HG03457 (cell line): ENCODE results near the gene SIX3.

ENCODE experiments used
- ATAC-seq: cut with Tn5 transposase; IDR thresholded peaks from one replicate; pipeline ENCODE4 v1.9.1; 2021; ENCODE audit warnings: moderate number of reproducible peaks; ENCODE audit not compliant: unreplicated experiment

Gene SIX3

DNA sequence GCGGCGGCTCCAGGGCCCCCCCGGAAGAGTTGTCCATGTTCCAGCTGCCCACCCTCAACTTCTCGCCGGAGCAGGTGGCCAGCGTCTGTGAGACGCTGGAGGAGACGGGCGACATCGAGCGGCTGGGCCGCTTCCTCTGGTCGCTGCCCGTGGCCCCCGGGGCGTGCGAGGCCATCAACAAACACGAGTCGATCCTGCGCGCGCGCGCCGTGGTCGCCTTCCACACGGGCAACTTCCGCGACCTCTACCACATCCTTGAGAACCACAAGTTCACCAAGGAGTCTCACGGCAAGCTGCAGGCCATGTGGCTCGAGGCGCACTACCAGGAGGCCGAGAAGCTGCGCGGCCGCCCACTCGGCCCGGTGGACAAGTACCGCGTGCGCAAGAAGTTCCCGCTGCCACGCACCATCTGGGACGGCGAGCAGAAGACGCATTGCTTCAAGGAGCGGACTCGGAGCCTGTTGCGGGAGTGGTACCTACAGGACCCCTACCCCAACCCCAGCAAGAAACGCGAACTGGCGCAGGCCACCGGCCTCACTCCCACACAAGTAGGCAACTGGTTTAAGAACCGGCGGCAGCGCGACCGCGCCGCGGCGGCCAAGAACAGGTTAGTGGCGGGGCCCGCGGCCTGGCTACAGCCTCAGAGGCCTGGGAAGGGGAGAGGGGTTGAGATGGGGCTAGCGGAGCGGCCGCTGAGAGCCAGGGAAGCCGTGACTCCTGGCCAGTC is 965 bp downstream of the SIX3 start:
- no peak for ATAC-seq

DNA sequence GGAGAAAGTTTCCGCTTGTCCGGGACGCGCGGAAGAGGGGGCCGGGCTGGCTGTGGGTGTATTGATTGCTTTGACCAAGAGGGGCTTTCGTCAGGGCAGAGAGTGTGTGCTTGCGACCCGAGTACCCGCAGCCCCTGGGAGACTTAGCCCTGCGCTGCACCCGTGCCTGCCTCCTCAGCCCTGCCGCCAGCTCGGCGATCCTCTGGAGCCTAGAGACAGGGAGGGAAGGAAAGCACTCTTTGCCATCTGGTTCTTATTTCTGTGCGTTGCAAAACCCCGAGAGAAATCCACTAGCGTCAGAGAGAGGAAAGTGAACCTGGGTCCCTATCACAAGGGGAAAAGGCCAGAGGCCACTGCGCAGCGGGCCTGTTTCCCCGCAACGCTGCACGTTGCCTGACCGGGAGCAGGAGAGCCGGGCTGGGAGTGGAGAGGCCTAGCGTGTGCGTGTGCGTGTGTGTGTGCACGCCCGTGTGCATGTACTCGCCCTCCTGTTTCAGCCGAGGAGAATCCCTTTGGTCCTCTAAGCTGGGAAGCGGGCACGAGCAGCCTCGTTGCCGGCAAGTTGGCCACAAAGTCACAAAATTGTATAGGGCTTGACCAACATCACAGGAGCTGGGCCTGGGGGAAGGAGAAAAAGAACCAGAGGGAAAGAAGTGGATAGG is 1.7 kb downstream of the SIX3 start:
- no peak for ATAC-seq

GRCh38 chr2:44943693-44944101 is 2.2 kb downstream of the SIX3 start:
- no peak for ATAC-seq

DNA sequence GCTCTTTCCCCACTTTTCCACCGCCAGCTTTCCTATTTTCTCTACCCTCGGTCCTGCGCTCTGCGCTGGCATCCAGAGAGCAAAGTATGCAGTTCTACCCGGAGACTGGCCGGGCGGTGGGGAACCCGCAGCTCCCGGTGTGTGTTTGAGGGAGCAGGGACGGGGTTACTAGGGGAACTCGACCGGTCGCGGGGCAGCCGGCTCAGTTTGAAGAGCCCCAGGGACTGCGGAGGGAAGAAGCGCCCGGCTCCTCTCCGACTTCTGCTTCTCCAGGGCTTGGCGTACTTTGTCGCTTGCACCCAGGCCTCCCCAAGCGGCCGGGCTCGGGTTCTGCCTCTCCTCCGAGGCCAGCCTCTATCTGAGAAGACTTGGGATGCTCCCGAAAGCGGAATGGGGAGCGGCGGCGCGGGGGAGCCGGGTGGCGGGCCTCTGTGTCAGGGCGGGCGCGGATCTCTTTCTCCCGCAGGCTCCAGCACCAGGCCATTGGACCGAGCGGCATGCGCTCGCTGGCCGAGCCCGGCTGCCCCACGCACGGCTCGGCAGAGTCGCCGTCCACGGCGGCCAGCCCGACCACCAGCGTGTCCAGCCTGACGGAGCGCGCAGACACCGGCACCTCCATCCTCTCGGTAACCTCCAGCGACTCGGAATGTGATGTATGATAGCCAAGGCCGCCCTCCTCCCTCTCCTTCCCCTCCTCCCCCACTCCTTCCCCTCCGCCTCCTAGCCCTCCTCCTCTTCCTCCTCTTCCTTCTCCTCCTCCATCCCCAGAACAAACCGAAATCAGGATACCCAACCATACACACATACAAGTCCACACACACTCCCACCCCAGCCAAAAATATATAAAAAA is 2.8 kb downstream of the SIX3 start:
- ATAC-seq: no peak

- ATAC-seq: no peak
These were observed 3.6 kb downstream of the SIX3 start for GRCh38 chr2:44944952-44945612.

DNA sequence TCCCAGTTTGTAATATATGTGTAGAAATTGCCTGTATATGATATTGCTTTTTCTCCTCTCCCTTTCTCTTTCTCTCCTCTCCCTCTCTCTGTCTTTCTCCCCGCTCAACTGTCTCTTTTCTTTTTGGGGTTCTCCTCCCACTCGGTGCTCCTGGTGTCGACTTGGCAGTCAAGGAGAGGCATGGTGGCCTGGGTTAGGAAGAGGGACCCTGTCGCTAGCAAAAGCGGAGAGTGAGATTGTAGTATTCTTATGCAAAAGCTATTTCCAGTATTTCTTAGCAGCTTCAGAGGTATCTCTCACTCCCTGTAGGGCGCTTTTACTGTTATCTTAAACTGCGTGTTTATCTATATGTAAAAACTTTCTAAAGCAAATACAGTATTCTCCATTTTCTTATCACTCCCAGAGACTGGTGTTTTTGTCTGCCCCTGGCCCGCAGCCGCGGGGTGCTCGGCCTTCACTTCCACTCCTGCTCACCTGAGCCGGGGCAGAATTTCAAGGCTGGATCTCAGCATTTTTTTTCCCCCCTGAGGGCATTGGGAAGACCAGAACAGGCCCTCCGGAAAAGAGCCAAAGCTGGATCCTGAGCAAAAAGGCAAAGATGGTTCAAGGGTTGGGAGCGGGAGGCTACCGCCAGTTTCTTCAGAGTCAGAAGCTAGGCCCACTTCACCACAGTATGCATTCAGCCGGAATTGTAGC is 4.3 kb downstream of the SIX3 start:
- no peak for ATAC-seq

- no peak for ATAC-seq
These were observed 5.0 kb downstream of the SIX3 start for GRCh38 chr2:44946372-44947027.

DNA sequence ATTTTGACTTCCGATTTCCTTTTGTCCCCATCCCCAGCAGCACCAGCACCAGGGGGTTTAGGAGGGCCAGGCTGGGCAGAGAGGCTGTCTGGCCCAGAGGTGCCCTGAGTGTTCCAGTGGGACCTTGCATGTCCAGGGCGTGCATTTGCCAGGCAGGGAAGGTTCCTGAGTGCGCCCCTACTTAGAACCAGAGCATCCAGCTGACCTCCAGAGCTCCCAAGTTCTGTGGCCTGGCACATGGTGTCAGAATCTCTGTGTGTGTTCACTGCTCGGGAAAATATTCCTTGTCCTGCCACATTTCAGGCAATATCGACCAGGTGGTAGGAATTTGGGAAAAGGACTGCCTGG is 5.5 kb downstream of the SIX3 start:
- ATAC-seq: no peak

DNA sequence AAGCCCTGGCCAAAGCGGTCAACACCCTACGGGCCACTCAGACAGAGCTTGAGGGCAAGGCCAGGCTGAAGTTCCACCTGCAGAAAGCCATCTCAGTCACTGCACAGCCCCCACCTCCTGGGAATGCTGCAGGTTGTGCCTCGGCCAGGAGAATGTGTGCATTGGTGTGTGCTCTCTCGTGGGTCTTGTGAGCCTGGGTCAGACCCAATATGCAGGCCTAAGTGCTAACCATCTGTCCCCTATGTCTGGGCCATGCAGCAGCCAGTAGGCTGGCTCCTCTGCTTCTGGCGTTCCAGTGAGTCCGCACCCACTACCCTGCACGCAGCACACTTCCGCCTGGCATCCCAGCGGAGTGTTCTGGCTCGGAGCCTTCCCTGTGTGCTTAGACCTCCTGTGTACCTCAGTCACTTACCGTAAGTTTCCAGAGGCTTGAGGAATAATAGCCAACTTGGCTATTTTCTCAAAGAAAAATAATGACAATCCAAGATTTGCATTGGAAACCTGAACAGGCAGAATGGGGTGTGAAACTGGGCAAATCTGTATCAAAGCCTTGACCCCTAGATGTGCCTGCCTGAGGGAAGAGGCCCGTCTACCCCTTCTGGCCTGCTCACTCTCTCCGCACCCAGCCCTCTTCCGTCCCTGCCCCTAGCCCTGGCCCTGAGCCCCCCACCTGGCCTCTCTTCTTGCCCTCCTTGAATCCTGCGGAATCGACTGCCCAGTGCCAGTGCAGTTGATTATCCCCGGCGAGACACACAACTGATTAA is 7.2 kb downstream of the SIX3 start:
- ATAC-seq: no peak

GRCh38 chr2:44949329-44950151 is 8.0 kb downstream of the SIX3 start:
- no peak for ATAC-seq

- no peak for ATAC-seq
These were observed 9.1 kb downstream of the SIX3 start for GRCh38 chr2:44950646-44951045.

DNA sequence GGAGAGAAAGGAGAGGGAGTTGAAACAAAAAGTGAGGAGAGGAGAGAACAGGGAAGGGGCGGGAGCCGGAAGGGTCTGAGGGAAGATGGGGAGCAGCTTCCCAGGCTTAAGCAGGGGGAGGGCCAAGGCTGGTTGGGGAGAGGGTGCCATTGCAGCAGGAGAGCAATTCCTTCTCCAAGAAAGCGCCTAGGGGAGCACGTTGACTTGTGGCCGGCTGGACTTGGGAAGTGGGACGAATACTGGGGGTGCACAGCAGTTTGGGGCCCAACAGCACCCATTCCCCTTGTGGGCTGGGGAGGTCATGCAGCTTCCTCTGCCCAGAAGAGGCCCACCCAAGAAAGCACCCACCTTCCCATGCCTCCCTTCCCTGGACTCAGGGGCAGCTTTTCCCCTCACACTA is 9.6 kb downstream of the SIX3 start:
- no peak for ATAC-seq

DNA sequence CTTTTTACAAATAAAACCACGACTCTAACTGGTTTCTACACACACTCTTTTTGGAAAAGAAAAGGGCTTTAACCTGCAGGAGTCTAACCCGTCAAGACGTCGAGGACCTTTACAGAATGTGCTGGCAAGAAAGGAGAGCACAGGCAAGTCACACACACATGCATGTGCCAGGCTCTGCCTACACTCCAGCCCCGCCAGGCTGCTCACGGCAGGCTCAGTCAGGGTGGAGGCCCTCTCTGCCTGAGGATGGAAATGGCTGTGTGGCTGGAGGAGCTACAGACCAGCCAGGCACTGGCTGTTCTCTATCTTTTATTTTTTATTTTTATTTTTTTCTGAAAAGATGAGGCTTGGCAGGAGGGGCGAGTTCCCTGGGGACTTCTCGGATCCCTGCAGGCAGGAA is 10.2 kb downstream of the SIX3 start:
- no peak for ATAC-seq

GRCh38 chr2:44952143-44952805 is 10.8 kb downstream of the SIX3 start:
- ATAC-seq: no peak

- ATAC-seq: no peak
These were observed 11.4 kb downstream of the SIX3 start for GRCh38 chr2:44952806-44953498.

- ATAC-seq: no peak
These were observed 12.0 kb downstream of the SIX3 start for GRCh38 chr2:44953499-44953883.

- no peak for ATAC-seq
These were observed 13.0 kb downstream of the SIX3 start for GRCh38 chr2:44954447-44954888.
